ENCODE measurements around the gene HLA-F. TPM values are rescaled to one million over a fixed set of nuclear protein-coding genes. Genes with fewer than 3 reads are reported as not detected.

Gene HLA-F
- total RNA-seq, 2 donors from 2014 or later: 21.1 to 36.7 TPM

DNA sequence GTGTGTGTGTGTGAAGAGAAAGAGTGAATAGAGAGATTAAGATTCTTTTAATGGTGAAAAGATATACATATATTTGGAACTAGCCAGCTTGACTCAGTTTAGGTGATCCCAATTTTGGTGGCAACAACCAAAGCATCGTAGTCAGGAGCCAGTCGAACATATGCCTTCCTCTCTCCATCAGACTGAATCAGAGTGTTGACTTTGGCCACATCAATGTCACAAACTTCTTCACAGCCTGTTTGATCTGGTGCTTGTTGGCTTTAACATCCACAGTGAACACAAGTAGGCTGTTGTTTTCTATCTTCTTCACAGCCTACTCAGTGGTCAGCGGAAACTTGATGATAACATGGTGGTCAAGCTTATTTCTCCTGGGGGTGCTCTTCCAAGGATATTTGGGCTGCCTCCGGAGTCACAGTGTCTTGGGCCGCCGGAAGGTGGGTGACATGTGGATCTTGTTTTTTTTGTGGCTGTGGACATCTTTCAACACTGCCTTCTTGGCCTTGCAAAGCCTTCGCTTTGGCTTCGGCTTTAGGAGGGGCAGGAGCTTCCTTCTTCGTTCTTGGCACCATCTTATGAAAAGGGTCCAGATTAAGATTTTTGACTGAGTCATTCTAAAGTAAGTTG lies 3.4 kb downstream of the HLA-F start:
- peaks cover 14% of the 10 kb centered on the region for H3K36me3 ChIP-seq
- no peak overlapping the region for H3K27ac ChIP-seq
- H3K9me3 ChIP-seq: no peaks in the 10 kb centered on the region
- no peaks in the 10 kb centered on the region for H3K27me3 ChIP-seq
- TF ChIP-seq, protein P1, sequence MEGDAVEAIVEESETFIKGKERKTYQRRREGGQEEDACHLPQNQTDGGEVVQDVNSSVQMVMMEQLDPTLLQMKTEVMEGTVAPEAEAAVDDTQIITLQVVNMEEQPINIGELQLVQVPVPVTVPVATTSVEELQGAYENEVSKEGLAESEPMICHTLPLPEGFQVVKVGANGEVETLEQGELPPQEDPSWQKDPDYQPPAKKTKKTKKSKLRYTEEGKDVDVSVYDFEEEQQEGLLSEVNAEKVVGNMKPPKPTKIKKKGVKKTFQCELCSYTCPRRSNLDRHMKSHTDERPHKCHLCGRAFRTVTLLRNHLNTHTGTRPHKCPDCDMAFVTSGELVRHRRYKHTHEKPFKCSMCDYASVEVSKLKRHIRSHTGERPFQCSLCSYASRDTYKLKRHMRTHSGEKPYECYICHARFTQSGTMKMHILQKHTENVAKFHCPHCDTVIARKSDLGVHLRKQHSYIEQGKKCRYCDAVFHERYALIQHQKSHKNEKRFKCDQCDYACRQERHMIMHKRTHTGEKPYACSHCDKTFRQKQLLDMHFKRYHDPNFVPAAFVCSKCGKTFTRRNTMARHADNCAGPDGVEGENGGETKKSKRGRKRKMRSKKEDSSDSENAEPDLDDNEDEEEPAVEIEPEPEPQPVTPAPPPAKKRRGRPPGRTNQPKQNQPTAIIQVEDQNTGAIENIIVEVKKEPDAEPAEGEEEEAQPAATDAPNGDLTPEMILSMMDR (IDR thresholded peaks at IDR 0.05): no peak
- no peak overlapping the region for H3K4me3 ChIP-seq
- H3K4me1 ChIP-seq: peaks cover 0 to 22% of the 10 kb centered on the region in 2 donors
- no peak for DNase-seq (ENCODE audit: low spot score)

DNA sequence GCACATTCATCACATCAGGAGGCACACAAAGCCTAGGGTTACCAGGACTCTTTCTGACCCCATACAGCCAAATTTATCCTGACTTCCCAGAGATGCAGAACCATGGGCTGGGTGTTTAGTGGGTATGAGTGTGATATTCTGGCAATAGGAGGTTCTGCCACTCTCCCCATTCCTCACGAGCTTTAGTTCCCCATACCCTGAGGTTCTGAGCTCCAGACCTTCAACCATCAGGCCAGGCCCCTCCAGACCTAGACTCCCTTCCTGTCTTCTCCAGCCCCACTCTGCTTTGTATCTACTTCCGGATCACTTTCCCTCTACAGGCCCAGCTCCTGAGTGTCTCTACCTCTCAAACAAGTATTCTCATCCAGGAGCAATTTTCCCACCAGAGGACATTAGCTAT lies 4.4 kb downstream of the HLA-F start:
- peaks cover 0 to 22% of the 10 kb centered on the region in 2 donors for H3K4me1 ChIP-seq
- H3K4me3 ChIP-seq: no peak overlapping the region
- TF ChIP-seq, protein P1 (IDR thresholded peaks at IDR 0.05): no peak
- DNase-seq (ENCODE audit: low spot score): no peak
- H3K36me3 ChIP-seq: peaks cover 14% of the 10 kb centered on the region
- H3K9me3 ChIP-seq: no peaks in the 10 kb centered on the region
- no peak overlapping the region for H3K27ac ChIP-seq
- H3K27me3 ChIP-seq: no peaks in the 10 kb centered on the region

- H3K4me3 ChIP-seq: no peak overlapping the region
- H3K27me3 ChIP-seq: no peaks in the 10 kb centered on the region
- H3K9me3 ChIP-seq: no peaks in the 10 kb centered on the region
- H3K4me1 ChIP-seq: peaks cover 0 to 22% of the 10 kb centered on the region in 2 donors
- H3K36me3 ChIP-seq: peaks cover 14% of the 10 kb centered on the region
- TF ChIP-seq, protein P1 (IDR thresholded peaks at IDR 0.05): no peak
- no peak for DNase-seq (ENCODE audit: low spot score)
- no peak overlapping the region for H3K27ac ChIP-seq
Observed at GRCh38 chr6:29728173-29728874, 5.1 kb downstream of the HLA-F start.

DNA sequence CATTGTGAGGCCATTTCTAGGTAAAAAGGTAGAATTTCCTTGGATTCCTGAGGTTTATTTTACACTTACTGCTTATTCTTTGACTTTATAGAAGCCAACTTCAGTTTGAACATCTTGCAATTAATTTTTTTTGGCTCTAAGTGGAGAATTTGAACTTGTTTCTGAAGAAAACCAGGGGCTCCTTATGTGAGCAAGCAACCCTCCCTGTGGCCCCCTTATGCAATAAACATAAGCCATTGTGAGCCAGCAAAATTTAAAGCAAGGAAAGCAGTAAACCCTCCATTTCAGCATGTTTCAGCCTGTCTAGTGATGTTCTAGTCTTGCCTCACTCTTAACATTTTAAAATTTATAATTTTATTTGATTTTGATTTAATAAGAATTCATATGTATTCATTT lies 5.6 kb downstream of the HLA-F start:
- H3K36me3 ChIP-seq: peaks cover 14% of the 10 kb centered on the region
- H3K27me3 ChIP-seq: no peaks in the 10 kb centered on the region
- TF ChIP-seq, protein P1 (IDR thresholded peaks at IDR 0.05): no peak
- no peak for DNase-seq (ENCODE audit: low spot score)
- no peaks in the 10 kb centered on the region for H3K9me3 ChIP-seq
- H3K27ac ChIP-seq: no peak overlapping the region
- H3K4me3 ChIP-seq: no peak overlapping the region
- peaks cover 0 to 22% of the 10 kb centered on the region in 2 donors for H3K4me1 ChIP-seq

GRCh38 chr6:29729774-29730328 lies 6.6 kb downstream of the HLA-F start:
- Histone ChIP-seq H3K27me3 (no peaks in the 10 kb centered on the region), H3K9me3 (no peaks in the 10 kb centered on the region), H3K4me1 (peaks cover 0 to 13% of the 10 kb centered on the region in 2 donors), H3K36me3 (peaks cover 14% of the 10 kb centered on the region), H3K4me3 (no peak overlapping the region), H3K27ac (no peak overlapping the region)
- TF ChIP-seq, protein P1 (IDR thresholded peaks at IDR 0.05): no peak
- DNase-seq (ENCODE audit: low spot score): no peak

Measured in right atrium auricular region (tissue), 2 donors.